RWPE1 (cell line): ENCODE results near the gene COL19A1.

Source experiments
- CTCF ChIA-PET: fragments of 350-600 bp; sonication (Branson Sonifier 250); formaldehyde crosslinking; extraction: SDS; loops from one replicate; lab custom pipeline; 2021; lab: Yijun Ruan, JAX
- POLR2A ChIA-PET: fragments of 400-600 bp; formaldehyde crosslinking; extraction: SDS; loops from one replicate; lab custom pipeline; 2020; ENCODE audit warnings: antibody characterized with exemption; ENCODE audit not compliant: low non-redundant PET; lab: Yijun Ruan, JAX
- DNase-seq: peaks from one replicate; pipeline ENCODE4 v3.0.0; 2012; ENCODE audit warnings: low spot score
- H3K27ac ChIP-seq: fragments of 450-650 bp; 2 replicates; pipeline ENCODE4 v1.5.1; 2017
- CTCF ChIP-seq: fragments of 450-650 bp; conservative IDR thresholded peaks from 2 replicates; pipeline ENCODE4 v1.5.1; 2017; ENCODE audit warnings: low read depth, mild to moderate bottlenecking

COL19A1 gene

GRCh38 chr6:70241991-70242420 lies 375.6 kb downstream of the COL19A1 start:
- no peak overlapping the region for H3K27ac ChIP-seq
- no peak for TF ChIP-seq CTCF
- no peak for DNase-seq
- CTCF ChIA-PET, result no interaction called here
- POLR2A ChIA-PET, result no interaction called here

- no peak overlapping the region for H3K27ac ChIP-seq
- POLR2A ChIA-PET, result no interaction called here
- DNase-seq, result no peak
- CTCF ChIA-PET, result no interaction called here
- TF ChIP-seq CTCF, result no peak
These were observed 379.8 kb downstream of the COL19A1 start for GRCh38 chr6:70246118-70246517.

- no peak for DNase-seq
- ChIA-PET CTCF (no interaction called here), POLR2A (no interaction called here)
- no peak for TF ChIP-seq CTCF
- H3K27ac ChIP-seq, result no peak overlapping the region
These were observed 386.2 kb downstream of the COL19A1 start for GRCh38 chr6:70252604-70253003.

GRCh38 chr6:70253923-70254322 lies 387.6 kb downstream of the COL19A1 start:
- CTCF ChIA-PET, result interaction anchor here (0.9 kb wide), 1 partner anchor 33 kb away, joined by 5 read pairs; no protein-coding TSS in a partner anchor
- H3K27ac ChIP-seq, result no peak overlapping the region
- POLR2A ChIA-PET, result no interaction called here
- TF ChIP-seq CTCF, result no peak
- DNase-seq, result no peak

GRCh38 chr6:70254784-70255183 lies 388.4 kb downstream of the COL19A1 start:
- H3K27ac ChIP-seq, result no peak overlapping the region
- no peak for TF ChIP-seq CTCF
- ChIA-PET POLR2A (no interaction called here), CTCF (no interaction called here)
- DNase-seq, result no peak

- POLR2A ChIA-PET, result no interaction called here
- CTCF ChIA-PET, result no interaction called here
- DNase-seq, result no peak
- TF ChIP-seq CTCF, result no peak
- no peak overlapping the region for H3K27ac ChIP-seq
These were observed 391.5 kb downstream of the COL19A1 start for GRCh38 chr6:70257768-70258273.
